NCI-H510A (cell line): ENCODE data around the gene CCL13.

Experiments used
- DNase-seq: peaks from one replicate; lab custom pipeline; 2025; lab: John Stamatoyannopoulos, UW

The CCL13 gene

DNA sequence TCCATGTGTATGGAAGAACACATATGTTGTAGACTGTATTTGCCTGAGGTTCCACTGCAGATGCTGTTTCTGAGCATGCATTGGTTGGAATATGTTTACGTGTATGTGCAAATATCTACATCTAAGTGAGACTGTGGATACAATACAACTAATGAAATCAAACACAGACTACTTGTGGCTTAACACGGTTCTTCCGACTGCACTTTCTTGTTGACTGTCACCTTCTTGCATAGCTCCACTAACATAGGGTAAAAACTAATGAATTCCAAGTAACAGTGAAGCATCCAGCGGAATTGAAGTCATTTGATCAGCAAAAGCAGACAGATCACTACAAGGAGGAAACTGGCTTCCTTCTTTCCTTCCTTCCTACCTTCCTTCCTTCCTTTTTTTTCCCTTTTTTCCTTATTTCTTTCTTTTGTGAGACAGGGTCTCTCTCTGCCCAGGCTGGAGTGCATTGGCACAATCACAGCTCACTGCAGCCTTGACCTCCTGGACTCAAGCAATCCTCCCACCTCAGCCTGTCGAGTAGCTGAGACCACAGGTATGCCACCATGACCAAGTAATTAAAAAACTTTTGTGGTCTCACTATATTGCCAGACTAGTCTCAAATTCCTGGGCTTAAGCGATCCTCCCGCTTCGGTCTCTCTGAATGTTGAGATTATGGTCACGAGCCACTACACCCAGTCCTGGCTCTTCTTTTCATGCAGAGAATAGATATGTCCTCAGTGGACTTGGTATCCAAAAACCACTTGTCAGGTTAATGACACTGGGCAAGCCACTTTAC is 28.7 kb downstream of the CCL13 start:
- DNase-seq: no peak

DNA sequence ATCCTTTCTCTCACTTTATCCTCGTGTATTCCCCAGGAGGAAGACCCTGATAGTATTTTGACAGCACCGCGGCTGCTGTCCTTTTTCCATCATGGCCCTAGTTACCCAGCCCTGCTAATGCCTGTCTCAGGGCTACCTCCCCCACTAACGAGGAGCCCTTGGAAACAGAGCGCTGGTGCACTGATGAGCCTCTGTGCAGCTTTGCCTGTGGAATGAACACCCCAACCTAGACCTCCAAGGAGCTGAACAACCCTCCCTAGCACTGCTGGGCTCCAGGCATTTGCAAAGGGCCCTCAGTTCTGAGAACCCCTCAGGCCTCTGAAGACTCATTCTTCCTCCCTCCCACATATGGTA is 30.0 kb downstream of the CCL13 start:
- no peak for DNase-seq

DNA sequence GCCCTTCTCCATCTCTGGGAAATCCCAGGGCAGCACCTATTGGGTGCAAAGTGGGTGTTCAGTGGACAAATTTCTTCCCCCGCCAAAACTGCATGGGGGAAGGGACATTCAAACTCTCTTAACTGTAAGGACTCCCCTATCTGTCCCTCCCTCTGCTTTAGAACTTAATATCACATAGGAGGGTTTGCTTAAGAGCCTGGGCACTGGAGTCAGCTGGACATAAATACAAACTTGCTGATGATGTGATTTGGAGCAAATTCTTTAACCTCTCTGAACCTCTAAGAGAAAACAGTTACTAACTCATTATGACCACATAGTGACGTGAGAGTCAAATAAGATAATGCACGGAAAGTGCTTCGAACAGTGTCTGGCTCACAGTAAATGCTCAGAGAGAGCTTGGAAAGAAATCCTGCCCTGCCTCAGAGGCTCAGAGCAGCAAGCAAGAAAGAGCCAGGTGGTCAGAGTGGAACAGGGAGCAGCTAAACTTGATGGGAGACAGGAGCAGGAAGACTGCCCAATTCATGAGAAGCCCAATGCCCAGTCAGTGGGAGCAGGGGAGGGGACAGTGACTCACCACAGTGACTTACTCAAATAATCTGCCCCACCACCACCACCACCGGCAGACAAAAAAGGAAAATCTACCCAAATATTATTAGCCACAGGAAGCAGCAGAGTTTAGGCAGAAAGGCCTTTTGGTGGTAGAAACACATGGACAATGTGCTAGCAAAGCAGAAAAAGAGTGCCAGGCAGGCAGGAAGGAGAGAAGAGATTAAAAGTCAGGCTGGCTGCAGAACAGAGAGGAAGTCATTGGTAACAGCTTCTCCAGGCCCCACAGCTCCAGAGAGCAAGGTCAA is 30.6 kb downstream of the CCL13 start:
- no peak for DNase-seq

DNA sequence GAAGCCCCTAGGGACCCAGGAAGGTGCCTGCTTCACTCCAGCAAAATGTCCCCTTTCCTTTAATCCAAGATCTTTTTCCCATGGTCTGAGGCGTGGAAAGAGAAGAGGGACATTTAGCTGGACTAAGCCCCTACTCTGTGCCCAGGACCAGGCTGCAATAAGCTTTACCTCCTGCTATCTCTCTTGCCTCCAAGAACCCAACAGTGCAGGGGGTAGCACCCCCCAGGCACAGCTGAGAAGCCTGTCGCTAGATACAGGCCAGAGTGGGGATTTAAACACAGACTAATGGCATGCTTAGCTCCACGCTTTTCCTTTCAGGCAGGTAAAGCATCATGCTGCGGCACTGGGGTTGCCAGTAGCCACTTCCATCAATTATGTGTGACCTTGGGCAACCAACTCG is 31.3 kb downstream of the CCL13 start:
- no peak for DNase-seq

DNA sequence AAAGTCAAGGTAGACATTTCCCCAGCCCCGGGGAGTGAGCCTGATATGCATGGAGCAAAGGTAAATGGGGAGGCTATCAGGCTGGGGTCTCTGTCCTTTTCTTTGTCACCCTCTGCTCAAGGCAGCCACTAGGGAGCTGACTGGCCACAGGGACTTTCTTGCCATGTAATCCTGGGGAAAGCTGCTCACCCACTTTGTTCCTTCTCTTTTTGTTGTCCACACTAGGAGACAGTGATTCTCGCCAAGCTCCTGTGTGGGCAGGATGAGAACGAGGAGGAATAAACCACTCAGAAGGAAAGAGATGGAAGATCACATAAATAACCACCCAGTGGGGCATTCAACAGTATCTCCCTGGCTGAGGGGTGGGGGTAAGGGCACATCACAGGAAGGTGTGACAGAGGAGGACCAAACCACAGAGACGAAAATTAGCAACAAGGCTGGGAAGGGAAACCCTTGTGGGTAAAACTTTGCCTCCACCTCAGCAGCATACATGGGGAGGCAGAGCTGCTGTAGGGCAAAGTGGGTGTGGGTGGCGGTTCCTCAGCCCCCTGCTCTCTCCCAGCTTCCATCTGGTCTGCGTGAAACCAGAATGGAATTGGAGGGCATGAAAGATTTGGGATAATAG is 33.0 kb downstream of the CCL13 start:
- DNase-seq: no peak

DNA sequence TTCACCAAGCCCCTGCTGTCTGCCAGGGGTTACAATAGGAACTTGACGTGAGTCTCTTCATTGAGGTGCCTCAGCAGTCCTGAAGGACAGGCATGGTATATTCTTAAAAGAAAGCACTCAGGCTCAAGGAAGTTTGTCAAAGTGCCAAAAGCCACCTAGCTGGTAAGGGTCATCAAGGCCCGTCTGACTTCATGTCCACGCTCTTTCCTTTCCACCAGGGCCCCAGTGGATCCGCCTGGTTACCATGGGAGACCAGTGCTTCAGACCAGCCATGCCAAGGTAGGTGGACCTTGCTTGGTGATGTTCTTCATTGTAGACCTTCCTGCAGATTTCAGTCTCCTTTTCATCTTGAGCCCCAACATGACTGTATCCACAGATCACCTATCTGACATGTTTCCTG is 34.4 kb downstream of the CCL13 start:
- DNase-seq: no peak

DNA sequence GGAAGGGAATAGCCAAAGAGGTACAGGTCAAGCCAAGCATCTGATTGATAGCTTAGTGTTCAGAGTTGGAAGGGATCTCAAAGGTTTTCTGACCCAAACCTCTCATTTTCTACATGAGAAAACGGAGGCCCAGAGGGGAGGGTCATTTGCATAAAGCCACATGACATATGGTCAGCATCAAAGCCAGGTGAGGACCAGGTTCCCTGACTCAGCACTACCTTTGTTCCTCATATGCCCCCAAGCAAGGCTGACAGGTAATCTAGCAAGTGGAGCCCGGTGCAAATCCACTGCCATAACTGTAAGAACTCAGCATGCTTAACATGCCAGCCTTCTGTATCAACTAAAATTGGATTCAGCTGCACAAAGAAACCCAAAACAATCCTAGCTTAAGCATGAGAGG is 35.0 kb downstream of the CCL13 start:
- no peak for DNase-seq

DNA sequence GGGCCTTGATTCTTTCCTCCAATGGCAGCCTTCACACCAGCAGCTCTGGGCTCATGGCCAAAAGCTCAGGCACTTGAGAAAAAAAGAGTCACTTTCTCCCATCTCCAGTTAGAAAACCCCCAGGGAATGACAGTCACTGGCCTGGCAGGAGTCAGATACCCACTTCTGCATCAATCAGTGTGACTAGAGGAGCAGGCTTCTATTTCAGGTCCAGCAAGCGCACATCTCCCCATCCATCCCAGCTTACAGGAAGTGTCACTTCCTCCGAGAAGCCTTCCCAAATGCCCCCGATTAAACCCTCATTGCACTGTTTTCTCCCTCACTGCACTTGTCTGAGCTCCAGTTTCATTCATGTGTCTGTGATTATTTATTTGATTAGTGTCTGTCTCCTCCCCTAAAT is 37.1 kb downstream of the CCL13 start:
- DNase-seq: no peak

DNA sequence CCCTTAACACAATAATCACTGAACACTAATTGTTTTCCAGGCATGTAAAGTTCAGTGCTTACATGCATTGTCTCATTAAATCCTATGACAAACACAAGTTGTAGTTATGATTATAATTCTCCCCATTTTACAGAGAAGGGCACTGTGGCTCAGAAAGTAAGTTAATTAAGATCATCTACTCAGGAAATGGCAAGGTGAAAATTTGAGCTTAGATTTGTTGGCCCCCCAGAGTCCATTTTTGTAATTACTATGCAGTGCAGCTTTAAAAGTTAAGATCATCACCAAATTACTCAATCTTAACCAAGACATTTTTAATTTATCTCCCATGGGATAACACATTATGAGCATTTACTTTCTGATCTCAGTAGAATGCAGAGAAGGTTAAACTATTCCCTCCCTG is 41.0 kb downstream of the CCL13 start:
- no peak for DNase-seq

DNA sequence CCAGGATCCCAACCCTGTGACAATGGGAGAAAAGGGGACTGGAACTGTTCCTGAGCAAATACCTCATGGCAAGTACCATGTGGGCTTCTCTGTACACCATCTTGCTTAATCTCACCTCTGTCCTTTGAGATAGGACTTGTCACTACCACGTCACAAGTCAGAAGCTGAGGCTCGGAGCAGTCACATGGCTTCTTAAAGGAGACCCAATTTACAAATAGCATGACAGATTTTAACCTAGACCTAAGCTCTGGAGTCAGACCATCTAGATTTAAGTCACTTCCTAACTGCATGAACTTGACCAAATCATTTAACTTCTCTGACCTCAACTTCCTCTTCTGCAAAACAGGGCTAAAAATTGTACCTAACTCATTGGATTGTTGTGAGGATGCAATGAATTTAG is 42.7 kb downstream of the CCL13 start:
- DNase-seq: no peak

DNA sequence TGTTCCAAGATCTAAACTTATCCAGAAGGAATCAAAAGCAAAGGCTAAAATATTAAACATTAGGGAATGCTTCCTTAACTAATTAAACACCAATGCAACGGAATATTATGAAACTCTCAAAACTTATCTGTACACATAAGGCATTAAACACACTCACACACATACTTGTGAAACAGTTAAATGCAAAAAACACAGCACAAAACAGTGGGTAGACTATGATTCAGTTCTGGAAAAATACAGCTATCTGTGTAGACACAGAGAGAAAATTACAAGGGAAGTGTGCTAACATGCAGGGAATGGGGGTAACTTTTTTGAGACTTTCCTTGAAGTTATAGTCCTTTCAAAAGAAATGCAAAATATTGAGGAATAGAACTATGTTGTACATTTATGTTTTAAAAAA is 43.4 kb downstream of the CCL13 start:
- no peak for DNase-seq

DNA sequence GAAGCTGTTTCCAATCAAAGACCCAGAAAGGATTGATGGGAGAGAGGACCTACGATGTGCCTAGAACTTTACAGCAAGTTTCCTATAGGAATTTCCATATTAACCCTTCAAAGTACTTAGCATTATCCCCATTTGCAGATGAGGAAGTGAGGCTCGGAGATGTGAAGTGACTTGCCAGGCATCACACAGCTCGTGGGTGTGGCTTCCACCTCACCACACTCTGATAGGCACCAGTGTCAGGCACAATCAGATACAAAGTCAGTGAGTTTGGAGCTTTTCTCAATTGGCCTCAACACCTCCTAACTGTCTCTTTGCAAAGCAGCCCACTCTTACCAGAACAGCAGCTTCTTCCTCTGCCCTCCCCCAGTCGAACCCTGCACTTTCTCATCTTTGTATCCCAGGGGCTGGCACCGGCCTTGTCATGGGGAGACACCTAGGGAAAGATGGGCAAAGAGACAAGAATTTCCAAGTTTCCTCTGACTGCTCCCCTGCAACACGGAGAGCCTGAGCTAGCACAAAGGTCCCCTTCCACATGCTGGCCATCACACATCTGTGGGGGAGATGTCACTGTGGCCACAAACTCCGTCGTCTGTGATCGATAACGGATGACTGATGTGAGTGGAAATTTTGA is 44.1 kb downstream of the CCL13 start:
- DNase-seq: no peak

DNA sequence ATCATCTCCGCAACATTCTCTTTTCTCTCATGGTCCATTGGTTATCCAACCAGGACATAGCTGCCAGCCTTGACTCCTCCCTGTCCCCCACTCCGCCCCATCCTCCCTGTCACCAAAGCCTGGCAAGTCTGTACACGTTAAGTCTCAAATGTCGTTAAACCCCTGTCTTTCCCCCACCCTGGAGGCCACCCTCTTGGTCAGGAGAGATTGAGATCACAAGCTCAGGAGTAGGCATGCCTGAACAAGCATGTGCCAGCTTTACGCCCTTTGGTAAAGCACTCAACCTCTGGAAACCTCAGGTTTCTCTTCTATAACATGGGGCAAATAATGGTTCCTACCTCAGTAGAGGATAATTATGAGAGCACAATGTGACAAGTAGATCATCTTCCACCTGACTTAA is 44.9 kb downstream of the CCL13 start:
- no peak for DNase-seq

DNA sequence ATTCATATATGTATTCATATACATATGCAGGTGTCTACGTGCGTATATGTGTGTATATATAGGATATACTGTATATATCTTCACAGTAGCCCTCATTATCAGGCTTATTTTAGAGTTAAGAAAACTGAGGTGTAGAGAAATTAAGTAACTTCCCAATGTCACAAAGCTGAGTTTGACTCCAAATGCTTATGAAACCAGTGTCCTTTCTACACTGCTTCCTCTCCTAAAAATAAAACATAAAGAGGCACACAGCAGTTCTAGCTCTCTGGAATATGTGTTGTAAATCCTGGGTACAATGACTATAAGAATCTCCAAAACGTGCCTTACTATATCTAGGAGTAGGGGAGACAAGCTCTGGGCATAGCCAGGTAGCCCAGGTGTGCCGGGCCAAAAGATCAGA is 46.7 kb downstream of the CCL13 start:
- DNase-seq: no peak

DNA sequence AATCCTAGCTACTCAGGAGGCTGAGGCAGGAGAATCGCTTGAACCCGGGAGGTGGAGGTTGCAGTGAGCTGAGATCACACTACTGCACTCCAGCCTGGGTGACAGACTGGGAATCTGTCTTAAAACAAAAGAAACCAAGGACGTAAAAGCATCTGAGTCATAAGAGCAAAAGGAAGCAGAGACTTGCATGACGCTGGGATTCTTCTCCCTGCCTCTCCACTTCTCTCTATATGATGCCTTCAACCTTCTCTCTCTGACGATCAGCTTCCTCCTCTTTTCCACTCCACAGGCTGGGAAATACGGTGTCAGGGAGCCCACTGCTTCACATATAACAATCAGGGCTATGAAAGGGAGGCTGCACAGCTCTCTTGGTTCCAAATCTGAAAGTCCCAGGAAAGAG is 49.9 kb downstream of the CCL13 start:
- DNase-seq: no peak
